Esophagus muscularis mucosa (tissue), 3 donors: ENCODE data around the gene ZNF584.

Experiments used
- POLR2A ChIP-seq: fragments of 450-650 bp; IDR thresholded peaks from one replicate; pipeline ENCODE4 v1.6.1; 2017; ENCODE audit warnings: antibody characterized with exemption, moderate library complexity, mild to moderate bottlenecking, low read depth
- POLR2AphosphoS5 ChIP-seq, 2 donors: sonication (generic); formaldehyde crosslinking; IDR thresholded peaks; one replicate each; pipeline ENCODE4 v1.6.1; 2017; ENCODE audit warnings: antibody characterized with exemption in 2 of 2
- TF ChIP-seq, protein P1 (sequence below), 3 experiments: fragments of 200-600 bp in 2 of 3; fragments of 450-650 bp in 1 of 3; sonication (generic) in 2 of 3; IDR thresholded peaks; one replicate each; pipeline ENCODE4 v1.5.1; 2017 to 2019; ENCODE audit warnings: antibody characterized with exemption in 3 of 3, mild to moderate bottlenecking in 2 of 3, moderate library complexity in 1 of 3

- TF ChIP-seq, protein P1, sequence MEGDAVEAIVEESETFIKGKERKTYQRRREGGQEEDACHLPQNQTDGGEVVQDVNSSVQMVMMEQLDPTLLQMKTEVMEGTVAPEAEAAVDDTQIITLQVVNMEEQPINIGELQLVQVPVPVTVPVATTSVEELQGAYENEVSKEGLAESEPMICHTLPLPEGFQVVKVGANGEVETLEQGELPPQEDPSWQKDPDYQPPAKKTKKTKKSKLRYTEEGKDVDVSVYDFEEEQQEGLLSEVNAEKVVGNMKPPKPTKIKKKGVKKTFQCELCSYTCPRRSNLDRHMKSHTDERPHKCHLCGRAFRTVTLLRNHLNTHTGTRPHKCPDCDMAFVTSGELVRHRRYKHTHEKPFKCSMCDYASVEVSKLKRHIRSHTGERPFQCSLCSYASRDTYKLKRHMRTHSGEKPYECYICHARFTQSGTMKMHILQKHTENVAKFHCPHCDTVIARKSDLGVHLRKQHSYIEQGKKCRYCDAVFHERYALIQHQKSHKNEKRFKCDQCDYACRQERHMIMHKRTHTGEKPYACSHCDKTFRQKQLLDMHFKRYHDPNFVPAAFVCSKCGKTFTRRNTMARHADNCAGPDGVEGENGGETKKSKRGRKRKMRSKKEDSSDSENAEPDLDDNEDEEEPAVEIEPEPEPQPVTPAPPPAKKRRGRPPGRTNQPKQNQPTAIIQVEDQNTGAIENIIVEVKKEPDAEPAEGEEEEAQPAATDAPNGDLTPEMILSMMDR (IDR thresholded peaks at IDR 0.05): no peak
- no peak for TF ChIP-seq POLR2A
- no peak for TF ChIP-seq POLR2AphosphoS5 (IDR thresholded peaks at IDR 0.05)
Measured at GRCh38 chr19:58374200-58374599, 34.2 kb upstream of the ZNF584 start.
